ENCODE data around the gene SIAE. TPM values are rescaled to one million over a fixed set of nuclear protein-coding genes. Genes with fewer than 3 reads are reported as not detected.
"Not testable (repeated sequence)": the region's sequence is repeated elsewhere in the genome, so short reads cannot be mapped to it uniquely, and the experiment has no call there.

SIAE gene
- total and polyA plus RNA-seq, 3 experiments from 2014 or later: 0.85 to 5.2 (median 4.0) TPM

DNA sequence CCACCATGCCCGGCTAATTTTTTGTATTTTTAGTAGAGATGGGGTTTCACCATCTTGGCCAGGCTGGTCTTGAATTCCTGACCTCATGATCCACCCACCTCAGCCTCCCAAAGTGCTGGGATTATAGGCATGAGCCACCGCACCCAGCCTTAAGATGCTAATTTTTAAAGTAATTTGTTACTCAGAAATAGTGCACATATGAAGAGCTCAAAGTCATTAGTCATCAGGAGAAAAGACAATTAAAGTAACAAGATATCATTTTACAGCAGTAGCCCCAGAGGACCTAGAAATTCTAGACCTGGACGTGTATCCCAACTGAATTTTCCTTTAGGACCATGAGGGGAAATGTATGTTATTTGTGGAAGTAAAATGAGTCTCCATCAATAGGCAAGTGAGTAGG, 70.8 kb downstream of the SIAE start:
- H3K9me3 Mint-ChIP-seq; H3K27ac ChIP-seq (ENCODE audit: low read depth, low read length); DNase-seq; H3K9me3 ChIP-seq (ENCODE audit: low read length); POLR2A ChIA-PET; H3K27me3 ChIP-seq (ENCODE audit: insufficient read depth, low read length, poor library complexity, severe bottlenecking); CTCF ChIA-PET; H3K27ac Mint-ChIP-seq; H3K4me1 ChIP-seq (ENCODE audit: insufficient read depth, low read length); H3K4me3 ChIP-seq (ENCODE audit: low read length); H3K36me3 Mint-ChIP-seq; H3K4me1 Mint-ChIP-seq; H3K36me3 ChIP-seq (ENCODE audit: insufficient read depth, low read length); H3K4me3 Mint-ChIP-seq: not testable (repeated sequence)
- H3K27me3 Mint-ChIP-seq: peaks cover 8 to 32% of the 10 kb centered on the region in 2 donors

DNA sequence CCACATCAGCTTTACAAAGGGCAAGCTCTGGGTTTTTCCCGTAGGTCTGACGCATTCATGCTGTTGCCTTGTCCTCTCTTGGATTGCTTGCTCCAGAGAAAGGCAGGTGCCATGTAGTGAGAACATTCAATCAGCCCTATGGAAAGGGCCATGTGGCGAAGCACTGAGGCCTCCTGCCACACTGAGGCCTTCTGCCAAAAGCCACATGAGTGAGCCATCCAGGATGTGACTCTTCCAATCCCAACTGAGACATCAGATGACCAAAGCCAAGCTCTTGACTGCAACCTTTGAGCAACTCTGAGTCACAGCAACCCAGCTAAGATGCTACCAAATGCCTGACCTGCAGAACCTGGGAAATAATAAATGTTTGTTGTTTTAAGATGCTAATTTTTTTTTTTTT, 71.3 kb downstream of the SIAE start:
- POLR2A ChIA-PET: no interaction called here
- H3K36me3 Mint-ChIP-seq: peaks cover 0 to 7% (median 0%) of the 10 kb centered on the region in 3 donors
- CTCF ChIA-PET: no interaction called here

DNA sequence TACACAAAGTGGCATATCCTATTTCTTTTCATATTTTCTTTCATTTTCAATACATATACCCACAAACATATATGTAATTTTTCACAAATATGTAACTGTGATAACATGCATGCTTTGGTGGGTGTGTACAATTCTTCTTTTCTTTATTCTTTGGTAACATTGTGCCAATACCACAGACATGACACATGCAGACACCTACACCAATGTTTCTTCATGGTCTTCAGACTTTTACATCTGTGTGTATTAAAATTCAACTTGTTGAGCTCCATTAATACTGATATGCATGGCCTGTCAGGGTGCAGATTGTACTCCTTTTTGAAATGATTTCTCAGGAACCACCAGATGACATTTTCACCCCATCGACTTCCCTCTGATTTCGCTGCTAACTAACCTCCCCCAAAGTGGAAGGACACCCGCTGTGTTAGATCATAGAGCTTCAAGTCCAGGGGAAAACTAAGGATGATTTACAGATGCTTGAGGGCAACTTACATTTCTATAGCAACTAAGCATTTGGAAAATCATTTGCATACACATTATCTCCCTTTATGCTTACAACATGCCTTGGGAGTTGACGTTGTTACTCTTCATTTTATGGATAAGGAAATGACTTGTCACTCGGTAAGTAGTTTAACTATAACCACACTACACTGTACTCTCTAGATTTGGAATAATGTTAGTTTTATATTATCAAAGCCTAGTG, 72.8 kb downstream of the SIAE start:
- no peak overlapping the region for H3K27ac Mint-ChIP-seq
- H3K4me1 Mint-ChIP-seq: no peaks in the 10 kb centered on the region
- H3K27me3 ChIP-seq (ENCODE audit: insufficient read depth, low read length, poor library complexity, severe bottlenecking): peaks cover 8% of the 10 kb centered on the region
- no peaks in the 10 kb centered on the region for H3K9me3 ChIP-seq (ENCODE audit: low read length)
- ChIA-PET CTCF (no interaction called here), POLR2A (no interaction called here)
- peaks cover 0 to 2% (median 0%) of the 10 kb centered on the region in 5 donors for H3K9me3 Mint-ChIP-seq
- H3K27ac ChIP-seq (ENCODE audit: low read depth, low read length): no peak overlapping the region
- H3K36me3 Mint-ChIP-seq: peaks cover 0 to 7% (median 0%) of the 10 kb centered on the region in 3 donors
- no peak overlapping the region for H3K4me3 ChIP-seq (ENCODE audit: low read length)
- DNase-seq: no peak
- H3K4me3 Mint-ChIP-seq: no peak overlapping the region
- no peaks in the 10 kb centered on the region for H3K4me1 ChIP-seq (ENCODE audit: insufficient read depth, low read length)
- no peaks in the 10 kb centered on the region for H3K36me3 ChIP-seq (ENCODE audit: insufficient read depth, low read length)
- H3K27me3 Mint-ChIP-seq: peaks cover 11 to 50% of the 10 kb centered on the region in 2 donors

More for the DNA sequence above, 71.3 kb downstream of the SIAE start:
- no peaks in the 10 kb centered on the region for H3K4me1 Mint-ChIP-seq
- no peak overlapping the region for H3K27ac ChIP-seq (ENCODE audit: low read depth, low read length)
- H3K9me3 Mint-ChIP-seq: peaks cover 0 to 2% (median 0%) of the 10 kb centered on the region in 5 donors
- no peaks in the 10 kb centered on the region for H3K4me1 ChIP-seq (ENCODE audit: insufficient read depth, low read length)
- no peaks in the 10 kb centered on the region for H3K36me3 ChIP-seq (ENCODE audit: insufficient read depth, low read length)
- H3K4me3 ChIP-seq (ENCODE audit: low read length): no peak overlapping the region
- DNase-seq: no peak
- H3K27me3 Mint-ChIP-seq: peaks cover 10 to 36% of the 10 kb centered on the region in 2 donors
- no peak overlapping the region for H3K27ac Mint-ChIP-seq
- no peak overlapping the region for H3K4me3 Mint-ChIP-seq
- peaks cover 8% of the 10 kb centered on the region for H3K27me3 ChIP-seq (ENCODE audit: insufficient read depth, low read length, poor library complexity, severe bottlenecking)
- no peaks in the 10 kb centered on the region for H3K9me3 ChIP-seq (ENCODE audit: low read length)

DNA sequence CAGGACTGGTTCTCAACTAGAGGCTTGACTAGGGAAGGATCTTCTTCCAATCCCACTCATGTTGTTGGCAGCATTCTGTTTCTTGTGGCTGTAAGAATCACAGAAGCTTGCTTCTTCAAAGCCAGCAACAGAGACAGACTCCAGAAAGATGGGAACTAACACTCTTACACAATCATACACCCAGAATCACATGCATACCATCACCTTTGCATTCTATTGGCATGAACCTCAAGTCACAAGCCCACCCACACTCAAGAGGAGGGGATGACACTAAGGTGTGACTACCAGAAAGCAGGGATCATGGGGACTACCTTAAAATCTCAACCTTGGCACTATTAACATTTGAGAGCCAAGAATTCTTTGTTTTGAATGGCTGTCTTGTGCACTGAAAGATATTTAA, 75.9 kb downstream of the SIAE start:
- H3K4me1 Mint-ChIP-seq: no peaks in the 10 kb centered on the region
- H3K27ac ChIP-seq (ENCODE audit: low read depth, low read length): no peak overlapping the region
- no peak for DNase-seq
- POLR2A ChIA-PET: no interaction called here
- H3K9me3 ChIP-seq (ENCODE audit: low read length): no peaks in the 10 kb centered on the region
- H3K4me1 ChIP-seq (ENCODE audit: insufficient read depth, low read length): no peaks in the 10 kb centered on the region
- no peak overlapping the region for H3K4me3 Mint-ChIP-seq
- peak overlapping the region in 1 of 8 donors; percentile 4 for H3K27ac Mint-ChIP-seq
- no peak overlapping the region for H3K4me3 ChIP-seq (ENCODE audit: low read length)
- H3K27me3 Mint-ChIP-seq: peaks cover 14 to 56% of the 10 kb centered on the region in 2 donors
- H3K36me3 Mint-ChIP-seq: peaks cover 0 to 7% (median 0%) of the 10 kb centered on the region in 3 donors
- peaks cover 8% of the 10 kb centered on the region for H3K27me3 ChIP-seq (ENCODE audit: insufficient read depth, low read length, poor library complexity, severe bottlenecking)
- H3K9me3 Mint-ChIP-seq: peaks cover 0 to 2% (median 0%) of the 10 kb centered on the region in 5 donors
- CTCF ChIA-PET: no interaction called here
- no peaks in the 10 kb centered on the region for H3K36me3 ChIP-seq (ENCODE audit: insufficient read depth, low read length)

DNA sequence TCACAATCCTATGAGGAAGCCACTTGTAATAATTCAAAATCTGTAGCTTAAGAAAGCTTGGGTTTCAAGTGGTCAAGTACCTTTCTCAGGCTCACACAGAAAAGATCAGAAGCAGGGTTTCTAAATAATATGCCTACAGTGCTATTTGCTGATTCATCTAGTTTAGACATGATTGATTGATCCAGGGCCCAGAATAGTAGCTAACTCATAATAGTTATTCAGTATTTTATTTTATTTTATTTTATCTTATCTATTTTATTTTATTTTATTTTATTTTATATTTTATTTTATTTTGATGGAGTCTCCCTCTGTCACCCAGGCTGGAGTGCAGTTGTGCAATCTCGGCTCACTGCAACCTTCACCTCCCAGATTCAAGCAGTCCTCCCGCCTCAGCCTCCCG, 78.2 kb downstream of the SIAE start:
- ChIA-PET CTCF (no interaction called here), POLR2A (no interaction called here)
- no peak overlapping the region for H3K27ac Mint-ChIP-seq
- H3K9me3 ChIP-seq (ENCODE audit: low read length): no peaks in the 10 kb centered on the region
- H3K4me3 Mint-ChIP-seq: no peak overlapping the region
- peaks cover 8% of the 10 kb centered on the region for H3K27me3 ChIP-seq (ENCODE audit: insufficient read depth, low read length, poor library complexity, severe bottlenecking)
- peaks cover 0 to 7% (median 0%) of the 10 kb centered on the region in 3 donors for H3K36me3 Mint-ChIP-seq
- no peak overlapping the region for H3K4me3 ChIP-seq (ENCODE audit: low read length)
- H3K4me1 Mint-ChIP-seq: no peaks in the 10 kb centered on the region
- peaks cover 0 to 1% (median 0%) of the 10 kb centered on the region in 5 donors for H3K9me3 Mint-ChIP-seq
- H3K27me3 Mint-ChIP-seq: peaks cover 12 to 48% of the 10 kb centered on the region in 2 donors
- no peaks in the 10 kb centered on the region for H3K36me3 ChIP-seq (ENCODE audit: insufficient read depth, low read length)
- no peaks in the 10 kb centered on the region for H3K4me1 ChIP-seq (ENCODE audit: insufficient read depth, low read length)
- no peak for DNase-seq
- H3K27ac ChIP-seq (ENCODE audit: low read depth, low read length): no peak overlapping the region

DNA sequence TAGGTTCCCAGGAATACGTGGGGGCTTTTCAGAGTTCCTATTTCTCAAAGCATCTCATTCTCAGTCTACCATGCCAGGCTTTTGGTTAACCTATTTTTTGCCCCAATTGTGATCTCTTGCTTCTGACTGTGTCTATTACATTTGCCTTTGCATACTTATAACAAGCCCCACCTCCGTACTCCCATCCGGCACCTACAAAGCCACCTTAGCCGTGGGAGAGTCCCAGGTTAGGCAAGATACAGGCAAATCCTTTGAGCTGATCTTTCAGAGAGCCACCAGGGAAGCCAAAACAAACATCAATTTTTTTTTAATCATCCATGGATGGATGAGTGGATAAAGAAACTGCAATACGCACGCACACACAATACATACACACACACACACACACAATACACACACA, 80.9 kb downstream of the SIAE start:
- POLR2A ChIA-PET: interaction anchor here (0.6 kb wide), 1 partner anchor 314 kb away, joined by 7 read pairs; no protein-coding TSS in a partner anchor

DNA sequence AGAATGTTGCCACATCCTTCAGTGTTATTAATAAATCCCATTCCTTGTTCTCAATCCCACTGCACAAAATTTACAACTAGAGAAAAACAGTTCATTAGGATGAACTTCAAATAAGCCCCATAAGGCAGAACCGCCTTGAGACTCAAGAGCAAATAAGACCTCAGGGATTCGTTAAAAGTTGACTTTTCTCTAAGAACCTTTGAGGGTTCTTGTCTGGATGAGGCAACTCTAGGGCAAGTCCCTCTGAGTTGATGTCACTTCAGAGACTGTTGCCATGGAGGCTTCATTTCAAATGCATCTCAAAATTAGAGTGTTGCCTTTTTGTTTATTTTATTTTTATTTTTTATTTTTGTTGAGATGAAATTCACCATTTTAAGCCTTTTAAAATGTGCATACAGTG, 82.1 kb downstream of the SIAE start:
- ChIA-PET CTCF (no interaction called here), POLR2A (no interaction called here)
- no peaks in the 10 kb centered on the region for H3K9me3 ChIP-seq (ENCODE audit: low read length)

More for the DNA sequence above, 80.9 kb downstream of the SIAE start:
- Histone ChIP-seq H3K4me3 (ENCODE audit: low read length) (no peak overlapping the region), H3K27me3 (ENCODE audit: insufficient read depth, low read length, poor library complexity, severe bottlenecking) (peaks cover 5% of the 10 kb centered on the region), H3K9me3 (ENCODE audit: low read length) (no peaks in the 10 kb centered on the region), H3K27ac (ENCODE audit: low read depth, low read length) (no peak overlapping the region), H3K36me3 (ENCODE audit: insufficient read depth, low read length) (no peaks in the 10 kb centered on the region), H3K4me1 (ENCODE audit: insufficient read depth, low read length) (no peaks in the 10 kb centered on the region)
- H3K27me3 Mint-ChIP-seq: peaks cover 14 to 50% of the 10 kb centered on the region in 2 donors
- no peak for DNase-seq
- H3K4me1 Mint-ChIP-seq: no peaks in the 10 kb centered on the region
- CTCF ChIA-PET: no interaction called here
- H3K36me3 Mint-ChIP-seq: no peaks in the 10 kb centered on the region
- peak overlapping the region in 1 of 8 donors; percentile 10 for H3K27ac Mint-ChIP-seq
- H3K4me3 Mint-ChIP-seq: no peak overlapping the region
- H3K9me3 Mint-ChIP-seq: no peaks in the 10 kb centered on the region

DNA sequence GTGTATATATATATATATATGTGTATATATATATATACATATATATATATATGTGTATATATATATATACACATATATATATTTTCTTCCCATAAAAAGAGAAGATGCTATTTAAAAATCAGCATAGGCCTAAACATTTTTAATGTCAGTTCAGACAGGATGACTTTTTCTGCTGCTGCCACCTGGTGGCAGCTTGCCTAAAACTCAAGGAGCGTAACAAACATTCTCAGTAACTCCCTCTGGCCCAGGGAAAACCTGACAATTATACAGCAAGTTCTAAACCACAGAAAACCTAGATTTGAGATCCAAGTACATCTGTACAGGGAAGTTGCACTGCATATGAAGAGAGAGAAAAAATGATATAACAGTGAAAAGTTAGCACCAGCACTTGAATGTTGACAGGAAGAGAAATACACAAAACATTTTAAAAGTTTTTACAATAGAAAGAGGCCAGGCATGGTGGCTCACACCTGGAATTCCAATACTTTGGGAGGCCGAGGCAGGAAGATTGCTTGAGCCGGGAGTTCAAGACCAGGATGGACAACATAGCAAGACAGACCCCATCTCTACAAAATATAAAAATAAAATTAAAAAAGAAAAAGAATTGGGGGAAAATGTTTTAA, 87.2 kb downstream of the SIAE start:
- POLR2A ChIA-PET: no interaction called here

More for the DNA sequence above, 82.1 kb downstream of the SIAE start:
- Mint-ChIP-seq H3K27me3 (peaks cover 18 to 50% of the 10 kb centered on the region in 2 donors), H3K4me1 (no peaks in the 10 kb centered on the region), H3K36me3 (no peaks in the 10 kb centered on the region), H3K27ac (no peak overlapping the region), H3K4me3 (no peak overlapping the region), H3K9me3 (no peaks in the 10 kb centered on the region)
- Histone ChIP-seq H3K27ac (ENCODE audit: low read depth, low read length) (no peak overlapping the region), H3K27me3 (ENCODE audit: insufficient read depth, low read length, poor library complexity, severe bottlenecking) (no peaks in the 10 kb centered on the region), H3K4me1 (ENCODE audit: insufficient read depth, low read length) (no peaks in the 10 kb centered on the region), H3K4me3 (ENCODE audit: low read length) (no peak overlapping the region), H3K36me3 (ENCODE audit: insufficient read depth, low read length) (no peaks in the 10 kb centered on the region)
- no peak for DNase-seq

More for the DNA sequence above, 87.2 kb downstream of the SIAE start:
- Mint-ChIP-seq H3K27ac (no peak overlapping the region), H3K9me3 (no peaks in the 10 kb centered on the region), H3K4me3 (no peak overlapping the region), H3K27me3 (peaks cover 15 to 34% of the 10 kb centered on the region in 2 donors), H3K36me3 (no peaks in the 10 kb centered on the region), H3K4me1 (no peaks in the 10 kb centered on the region)
- no peaks in the 10 kb centered on the region for H3K9me3 ChIP-seq (ENCODE audit: low read length)
- peak in 3 of 5 donors; percentile 8 to 20 (median 10) for DNase-seq
- CTCF ChIA-PET: interaction anchor here (0.7 to 1.2 kb wide), 2 partner anchors 515 to 517 kb away, joined by 4 to 5 read pairs; no protein-coding TSS in a partner anchor
- no peaks in the 10 kb centered on the region for H3K36me3 ChIP-seq (ENCODE audit: insufficient read depth, low read length)
- H3K27me3 ChIP-seq (ENCODE audit: insufficient read depth, low read length, poor library complexity, severe bottlenecking): no peaks in the 10 kb centered on the region
- H3K27ac ChIP-seq (ENCODE audit: low read depth, low read length): no peak overlapping the region
- no peak overlapping the region for H3K4me3 ChIP-seq (ENCODE audit: low read length)
- H3K4me1 ChIP-seq (ENCODE audit: insufficient read depth, low read length): no peaks in the 10 kb centered on the region
